IMR-90 (cell line): ENCODE results near the gene CCL13. TPM values are rescaled to one million over a fixed set of nuclear protein-coding genes. Genes with fewer than 3 reads are reported as not detected.
A peak's percentile ranks its signal among the peaks of the same experiment; 100 is the strongest.

Experiments used
- ATAC-seq: fragments of 200-7000 bp; cut with Tn5 transposase; 2 replicates; pipeline ENCODE4 v1.9.1; 2020; ENCODE audit warnings: low read depth, mild to moderate bottlenecking, moderate library complexity
- BruUV-seq: library from RNA; stranded (reverse); fragments of 400-500 nt; replicated peaks from 2 replicates; lab custom pipeline; 2021; lab: Mats Ljungman, UMichigan
- CTCF ChIA-PET: fragments of 300-600 bp; formaldehyde crosslinking; extraction: SDS; loops from one replicate; lab custom pipeline; 2021; ENCODE audit warnings: antibody characterized with exemption; lab: Yijun Ruan, JAX
- POLR2A ChIA-PET: fragments of 300-600 bp; sonication (Branson Sonifier 250); formaldehyde crosslinking; loops from one replicate; lab custom pipeline; 2022; ENCODE audit warnings: antibody characterized with exemption; ENCODE audit not compliant: unreplicated experiment; lab: Charles Lee
- DNase-seq: peaks from one replicate; pipeline ENCODE4 v3.0.0; 2013
- H2AFZ ChIP-seq: replicated peaks from 2 replicates; pipeline ENCODE3; 2013; ENCODE audit warnings: low read length, mild to moderate bottlenecking; ENCODE audit not compliant: poor library complexity
- H2AK5ac ChIP-seq: 2 replicates; pipeline ENCODE4 v1.6.1; 2013; ENCODE audit warnings: low read depth, low read length, inconsistent platforms
- H2AK9ac ChIP-seq: replicated peaks from 2 replicates; pipeline ENCODE3; 2013; ENCODE audit warnings: mild to moderate bottlenecking, low read depth, low read length, moderate library complexity; ENCODE audit not compliant: poor library complexity
- H2BK120ac ChIP-seq: 2 replicates; pipeline ENCODE4 v1.6.1; 2013; ENCODE audit warnings: low read depth, low read length, inconsistent platforms
- H2BK15ac ChIP-seq: 3 replicates; pipeline ENCODE4 v1.6.1; 2013; ENCODE audit warnings: low read depth, low read length, inconsistent platforms
- H2BK20ac ChIP-seq: 2 replicates; pipeline ENCODE4 v1.6.1; 2013; ENCODE audit warnings: low read depth, mild to moderate bottlenecking, inconsistent platforms, low read length, moderate library complexity
- H2BK5ac ChIP-seq: 2 replicates; pipeline ENCODE4 v1.6.1; 2013; ENCODE audit warnings: mild to moderate bottlenecking, low read depth, low read length, inconsistent platforms; ENCODE audit not compliant: poor library complexity, severe bottlenecking
- H3K14ac ChIP-seq: replicated peaks from 2 replicates; pipeline ENCODE4 v1.6.1; 2013; ENCODE audit warnings: low read depth, low read length, inconsistent platforms
- H3K18ac ChIP-seq: 2 replicates; pipeline ENCODE4 v1.6.1; 2013; ENCODE audit warnings: low read depth, low read length, control low read depth
- H3K23ac ChIP-seq: 2 replicates; pipeline ENCODE4 v1.6.1; 2013; ENCODE audit warnings: low read depth, low read length, inconsistent platforms
- H3K27ac ChIP-seq: 2 replicates; pipeline ENCODE4 v1.5.1; 2013; ENCODE audit warnings: mild to moderate bottlenecking, control low read depth, low read length; ENCODE audit not compliant: insufficient read depth
- H3K27me3 ChIP-seq: 2 replicates; pipeline ENCODE4 v1.6.1; 2013; ENCODE audit warnings: low read length; ENCODE audit not compliant: control insufficient read depth, insufficient read depth
- H3K36me3 ChIP-seq: 2 replicates; pipeline ENCODE4 v1.6.1; 2013; ENCODE audit warnings: low read length, mixed read lengths; ENCODE audit not compliant: control insufficient read depth, insufficient read depth
- H3K4ac ChIP-seq: 2 replicates; pipeline ENCODE4 v1.6.1; 2013; ENCODE audit warnings: low read depth, low read length, inconsistent platforms
- H3K4me1 ChIP-seq: 2 replicates; pipeline ENCODE4 v1.6.1; 2013; ENCODE audit warnings: low read length, mixed read lengths; ENCODE audit not compliant: control insufficient read depth, insufficient read depth
- H3K4me2 ChIP-seq: 2 replicates; pipeline ENCODE4 v1.6.1; 2013; ENCODE audit warnings: low read depth, mild to moderate bottlenecking, control low read depth, low read length, moderate library complexity
- H3K4me3 ChIP-seq: 2 replicates; pipeline ENCODE4 v1.5.1; 2013; ENCODE audit warnings: low read depth, mild to moderate bottlenecking, control low read depth, low read length, moderate library complexity; ENCODE audit not compliant: insufficient read depth
- H3K56ac ChIP-seq: 2 replicates; pipeline ENCODE4 v1.6.1; 2013; ENCODE audit warnings: low read length, inconsistent platforms; ENCODE audit not compliant: insufficient read depth; ENCODE audit errors: extremely low read depth
- H3K79me1 ChIP-seq, 2 experiments: 2 replicates each; pipeline ENCODE4 v1.6.1; 2013; ENCODE audit warnings: low read length in 2 of 2, inconsistent platforms in 1 of 2, low read depth in 1 of 2
- H3K9ac ChIP-seq: 2 replicates; pipeline ENCODE4 v1.6.1; 2013; ENCODE audit warnings: low read depth, low read length, control low read depth
- H3K9me1 ChIP-seq: 2 replicates; pipeline ENCODE4 v1.6.1; 2013; ENCODE audit warnings: low read length, inconsistent platforms; ENCODE audit not compliant: insufficient read depth
- H3K9me3 ChIP-seq: 2 replicates; pipeline ENCODE4 v1.6.1; 2013; ENCODE audit warnings: low read length; ENCODE audit not compliant: control insufficient read depth, insufficient read depth
- H4K20me1 ChIP-seq: 2 replicates; pipeline ENCODE4 v1.6.1; 2013; ENCODE audit warnings: low read length, inconsistent platforms; ENCODE audit not compliant: insufficient read depth
- H4K5ac ChIP-seq: 2 replicates; pipeline ENCODE4 v1.6.1; 2013; ENCODE audit warnings: mild to moderate bottlenecking, low read depth, low read length, control low read depth
- H4K8ac ChIP-seq, 2 experiments: 2 replicates each; pipeline ENCODE4 v1.6.1; 2013; ENCODE audit warnings: low read depth in 2 of 2, low read length in 2 of 2, control low read depth in 1 of 2, inconsistent platforms in 1 of 2
- H4K91ac ChIP-seq: 2 replicates; pipeline ENCODE4 v1.6.1; 2013; ENCODE audit warnings: low read depth, low read length, inconsistent platforms; ENCODE audit not compliant: insufficient read depth
- CEBPB ChIP-seq: IDR thresholded peaks from 2 replicates; pipeline ENCODE4 v1.6.1; 2012; ENCODE audit warnings: low read depth, low read length, improper control_type of control experiment
- RAD21 ChIP-seq: IDR thresholded peaks from 2 replicates; pipeline ENCODE4 v1.6.1; 2012; ENCODE audit warnings: low read length, improper control_type of control experiment
- WGBS, 2 experiments: methylation state at CpG; one replicate each; pipeline versions ENCODE4 v1.1.5 to v1.1.7; 2013; ENCODE audit warnings: missing lambda C conversion rate in 2 of 2; ENCODE audit not compliant: insufficient read length in 1 of 2; ENCODE audit errors: extremely low coverage in 2 of 2; 5-methylcytosine and 5-hydroxymethylcytosine counted together
- dilution Hi-C: fragments of 300-500 bp; cut with HindIII; formaldehyde crosslinking; loops from one replicate; pipeline ENCODE4 v1.14.3; 2018; ENCODE audit warnings: low sequenced_read_pairs; ENCODE audit not compliant: unreplicated experiment
- in situ Hi-C: fragments of 300-500 bp; cut with MboI; formaldehyde crosslinking; loops from 3 replicates; pipeline ENCODE4 v1.14.3; 2019; ENCODE audit warnings: low sequenced_read_pairs, inconsistent platforms, mixed read lengths
- intact Hi-C: fragments of 100-400 bp; cut with micrococcal nuclease; formaldehyde crosslinking; loops from 2 replicates; pipeline ENCODE4 v1.10.0; 2022
- polyA plus RNA-seq, 3 experiments: library from polyadenylated mRNA; depleted of rRNA; stranded (reverse); fragments of >200 nt; gene quantifications; 2 replicates each; pipeline ENCODE4 v1.2.3, GENCODE V29; 2012; ENCODE audit warnings: low replicate concordance in 1 of 3
- total RNA-seq: library from RNA; depleted of rRNA; stranded (reverse); fragments of >200 nt; gene quantifications from 2 replicates; pipeline ENCODE4 v1.2.3, GENCODE V29; 2012

CCL13 gene
- total and polyA plus RNA-seq, 2 of the 4 experiments (the other 2 are of a cell fraction), result 0.18 TPM; not detected in 1

GRCh38 chr17:34307110-34307509 is 49.2 kb upstream of the CCL13 start:
- Histone ChIP-seq H4K8ac (peak overlapping the region; percentile 7 to 31; a peak in 2 of 4 replicates), H2BK5ac (peak overlapping the region; percentile 32), H2AK5ac (no peak overlapping the region), H3K9ac (no peak overlapping the region; the same call in 1 of the 2 replicates), H3K14ac (peak overlapping the region; percentile 25; the same call in 1 of the 2 replicates), H3K4ac (no peak overlapping the region), H4K20me1 (no peaks in the 10 kb centered on the region), H3K18ac (peak overlapping the region; percentile 67; the same call in 1 of the 2 replicates), H2BK15ac (no peak overlapping the region; the same call in 1 of the 3 replicates), H4K91ac (peak overlapping the region; percentile 35; the same call in 1 of the 2 replicates), H3K56ac (no peak overlapping the region), H2BK120ac (no peak overlapping the region; the same call in 1 of the 2 replicates), H3K9me1 (0 out of 2 replicates have a peak, but pooled peaks cover under 1% of the 10 kb centered on the region), H3K9me3 (no peaks in the 10 kb centered on the region), H4K5ac (peak overlapping the region; percentile 7), H3K27ac (no peak overlapping the region), H3K4me2 (peak overlapping the region; percentile 20; the same call in 1 of the 2 replicates), H3K79me1 (no peaks in the 10 kb centered on the region), H2AK9ac (no peak overlapping the region), H2BK20ac (no peak overlapping the region), H3K4me1 (peaks cover 3% of the 10 kb centered on the region), H3K4me3 (no peak overlapping the region), H3K36me3 (no peaks in the 10 kb centered on the region), H3K23ac (no peak overlapping the region), H3K27me3 (no peaks in the 10 kb centered on the region), H2AFZ (no peak overlapping the region)
- intact Hi-C loops (loop anchor here (2.0 kb wide), 1 partner anchor 528 kb away; no protein-coding TSS in a partner anchor), dilution Hi-C loops (no loop called here), in situ Hi-C loops (loop anchor here (5.0 kb wide), 3 partner anchors 50 to 105 kb away; partner anchors contain the start of gene CCL13)
- ATAC-seq (peak; percentile 42), DNase-seq (peak; percentile 71)
- no TSS peak for BruUV-seq
- TF ChIP-seq RAD21 (no peak), CEBPB (peak; percentile 51; the same call in 1 of the 2 replicates)
- POLR2A ChIA-PET, result no interaction called here
- CTCF ChIA-PET, result interaction anchor here (0.8 to 4.3 kb wide), 6 partner anchors 9 to 110 kb away, joined by 3 to 40 read pairs (median 4); no protein-coding TSS in a partner anchor
- WGBS, 2 experiments, result no CpG with 5 or more reads among the region's 3 CpGs
